HG02943 (cell line): ENCODE data around the gene POLR1D.

Source experiments
- ATAC-seq: cut with Tn5 transposase; IDR thresholded peaks from one replicate; pipeline ENCODE4 v1.9.1; 2021; ENCODE audit warnings: mild to moderate bottlenecking, low read depth, moderate library complexity; ENCODE audit not compliant: unreplicated experiment

The POLR1D gene

DNA sequence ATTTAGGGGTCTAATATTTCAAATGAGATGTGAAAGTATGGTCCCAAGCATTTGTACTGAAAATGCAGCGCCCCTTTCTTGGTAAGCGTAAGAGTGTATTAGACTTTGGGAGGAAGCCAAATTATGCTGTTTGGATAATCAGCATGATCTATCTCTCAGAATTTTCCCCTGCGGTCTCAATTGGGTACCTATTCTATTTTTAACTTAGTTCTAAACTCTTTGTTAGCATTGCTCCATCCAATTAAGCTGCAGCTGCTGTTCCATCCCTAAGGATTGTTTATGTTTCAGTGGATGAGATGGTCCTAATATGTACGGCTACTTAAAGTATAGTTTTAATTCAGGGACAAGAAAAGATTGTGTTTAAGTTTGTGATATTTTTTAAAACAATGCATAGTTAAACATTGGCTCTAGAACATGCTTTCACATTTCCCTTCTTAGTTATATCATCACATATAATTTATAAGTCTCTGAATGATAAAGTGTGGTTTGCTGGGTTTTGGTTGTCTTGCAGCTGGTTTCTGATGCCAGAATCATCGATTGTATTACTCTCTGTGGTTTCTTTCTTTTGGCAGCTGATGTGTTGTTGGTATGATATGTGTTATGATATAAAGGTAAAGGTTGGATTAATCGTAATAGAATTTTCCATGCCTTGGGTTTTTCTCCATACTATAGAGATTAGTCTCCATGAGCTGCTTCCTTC lies 15.0 kb downstream of the POLR1D start:
- no peak for ATAC-seq

DNA sequence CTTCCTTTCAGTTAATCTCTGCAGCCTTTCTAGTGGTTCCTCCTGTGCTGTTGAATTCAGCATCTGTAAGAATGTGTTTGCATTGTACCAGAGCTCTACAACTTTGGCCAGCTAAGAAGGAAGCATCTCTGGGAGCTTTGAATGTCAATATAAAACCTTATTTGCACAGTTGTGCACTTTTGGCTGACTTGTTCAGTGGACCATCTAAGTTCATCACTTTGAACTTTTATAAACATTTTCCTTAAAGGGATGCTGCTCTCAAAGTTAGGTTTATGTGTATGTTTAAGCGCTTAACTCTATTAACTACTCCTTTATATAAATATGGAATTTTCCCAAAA lies 15.6 kb downstream of the POLR1D start:
- ATAC-seq, result no peak

DNA sequence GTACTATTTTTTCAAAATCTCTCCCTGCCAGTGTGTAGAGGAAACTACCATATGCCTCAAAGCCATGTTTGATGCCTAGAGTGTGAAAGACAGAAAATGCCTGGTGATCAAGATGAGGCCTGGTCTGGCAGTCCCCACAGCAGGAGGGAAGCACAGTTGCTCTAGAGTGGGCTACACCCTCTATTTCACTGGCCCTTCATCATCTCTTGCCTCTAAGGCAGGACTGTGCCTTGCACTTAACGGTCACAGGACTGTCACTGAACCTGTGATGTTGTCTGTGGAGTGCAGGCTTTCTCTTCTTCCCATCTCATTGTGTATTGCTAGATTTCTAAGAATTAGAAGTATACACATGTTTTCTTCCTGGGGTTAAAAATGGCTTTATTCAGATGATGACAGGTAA lies 16.3 kb downstream of the POLR1D start:
- ATAC-seq, result no peak

DNA sequence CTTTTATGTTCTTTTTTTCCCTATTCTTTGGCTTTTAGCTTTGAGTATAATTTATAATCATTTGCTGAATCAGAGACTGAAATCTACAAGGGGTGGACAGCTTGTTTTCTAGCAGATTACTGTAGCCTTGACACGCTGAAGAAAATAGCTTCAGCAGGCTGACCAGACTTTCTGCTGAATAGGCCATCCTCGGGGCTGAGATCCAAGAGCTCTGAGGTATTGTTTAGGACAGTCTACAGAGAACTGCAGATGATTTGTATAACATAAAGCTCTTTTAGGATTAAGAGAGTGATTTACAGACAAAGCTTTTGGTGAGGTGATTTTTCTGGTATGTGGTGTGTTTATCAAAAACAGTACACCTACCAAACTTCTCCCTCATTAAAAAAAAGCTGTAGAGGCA lies 16.8 kb downstream of the POLR1D start:
- ATAC-seq, result no peak

DNA sequence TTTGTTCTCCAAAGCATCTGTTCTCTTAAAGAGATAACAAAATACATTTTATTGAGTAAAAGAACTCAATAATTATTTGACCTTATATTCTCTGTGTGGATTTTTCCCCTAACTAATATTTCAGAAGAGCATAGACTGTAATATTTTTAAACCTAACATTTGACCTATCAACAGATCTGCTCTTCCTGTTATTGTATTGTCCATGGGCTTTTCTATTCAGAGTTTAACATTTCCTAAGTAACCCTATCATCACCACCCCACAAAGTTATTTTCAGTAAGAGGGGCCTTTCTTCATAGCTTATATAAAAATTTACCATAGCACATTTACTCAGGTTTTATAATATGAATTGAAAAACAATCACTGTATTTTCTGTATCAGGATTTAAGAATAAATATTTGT lies 17.5 kb downstream of the POLR1D start:
- no peak for ATAC-seq

DNA sequence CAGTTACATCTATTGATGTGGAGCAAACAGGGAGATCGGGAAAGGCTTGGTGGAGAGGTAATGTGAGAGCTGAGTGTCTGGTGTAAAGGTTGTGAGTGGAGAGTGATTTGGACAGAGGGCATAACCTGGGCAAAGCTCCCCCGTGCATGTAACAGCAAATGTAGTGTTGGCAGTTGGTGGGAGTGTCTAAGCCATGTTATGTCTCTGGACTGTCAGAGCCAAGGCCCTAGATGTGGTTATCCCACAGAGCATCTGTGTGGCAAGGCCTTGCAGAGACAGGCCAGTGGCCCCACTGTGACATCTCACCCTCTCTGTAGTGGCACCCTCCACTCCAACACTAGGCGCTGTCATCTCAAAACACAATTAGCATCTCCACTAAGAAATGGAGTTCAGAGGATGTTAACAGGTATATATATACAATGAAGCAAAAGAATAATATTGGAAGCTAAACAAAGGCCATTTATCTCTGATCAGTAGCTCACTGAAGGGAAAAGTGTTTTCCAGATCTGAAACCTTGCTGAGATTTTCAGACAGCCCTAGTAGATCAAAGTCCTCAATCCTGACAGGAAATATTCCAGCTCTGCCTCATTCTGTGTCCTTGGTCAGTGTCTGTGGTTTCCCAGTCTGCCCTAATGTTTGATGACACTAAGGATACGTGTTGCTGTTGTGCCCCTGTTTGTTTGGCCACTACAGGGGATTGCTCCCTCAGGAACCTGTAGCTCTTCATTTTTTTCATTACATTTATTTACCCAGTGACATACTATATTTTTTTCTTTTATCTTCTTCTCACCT lies 20.2 kb downstream of the POLR1D start:
- ATAC-seq, result no peak

DNA sequence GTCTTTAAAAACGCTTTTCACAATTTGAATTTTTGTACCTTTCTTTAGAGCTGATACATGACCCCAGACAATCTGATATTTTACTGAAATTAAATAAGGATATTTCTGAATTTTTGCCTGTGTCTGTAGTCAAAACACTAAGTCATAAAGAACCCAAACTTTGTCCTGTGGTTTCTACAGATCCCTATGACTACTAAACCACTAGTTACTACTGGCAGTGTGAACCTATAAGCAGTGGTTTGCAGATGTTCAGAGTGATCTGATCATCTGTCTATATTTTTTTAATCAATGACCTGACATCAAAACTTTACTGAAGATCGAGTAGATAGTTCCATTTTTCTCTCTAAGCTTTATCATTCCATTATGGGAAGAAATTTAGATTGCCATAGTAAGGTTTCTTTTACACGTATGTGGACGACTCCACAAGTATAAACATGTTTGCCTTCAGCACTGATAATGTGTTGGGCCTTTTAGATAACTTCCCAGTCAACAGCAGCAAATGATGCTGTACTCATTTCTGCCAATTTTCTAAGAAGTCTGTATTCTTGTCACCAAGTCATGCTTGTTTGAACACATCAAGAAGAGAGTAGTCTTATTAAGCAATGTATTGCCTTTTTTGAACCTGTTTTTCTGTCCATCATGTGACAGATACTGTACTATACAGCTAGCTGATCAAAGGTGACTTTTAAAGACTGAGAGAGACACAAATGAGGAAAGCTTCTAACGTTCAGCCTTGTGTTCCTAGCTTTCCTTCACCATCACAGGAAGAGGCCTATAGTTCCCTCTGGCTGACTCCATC lies 21.8 kb downstream of the POLR1D start:
- no peak for ATAC-seq

DNA sequence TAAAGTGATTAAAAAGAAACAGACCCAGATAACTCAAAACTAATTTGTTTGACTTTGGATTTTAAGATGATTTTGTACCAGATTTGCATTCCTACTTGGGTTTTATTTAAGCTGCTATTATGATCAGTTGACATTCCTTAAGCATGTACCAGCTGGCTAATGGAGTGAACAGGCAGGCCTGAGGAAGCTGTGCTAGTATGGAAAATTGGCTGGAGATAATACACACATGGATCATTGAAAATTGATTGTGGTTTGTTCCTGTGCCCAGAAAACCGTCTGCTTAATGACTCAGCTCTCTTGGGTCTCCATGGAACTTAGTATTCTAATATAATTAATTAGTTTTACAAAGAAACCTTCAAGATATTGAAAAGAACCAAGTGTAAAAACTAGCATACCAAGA lies 22.6 kb downstream of the POLR1D start:
- ATAC-seq, result no peak

DNA sequence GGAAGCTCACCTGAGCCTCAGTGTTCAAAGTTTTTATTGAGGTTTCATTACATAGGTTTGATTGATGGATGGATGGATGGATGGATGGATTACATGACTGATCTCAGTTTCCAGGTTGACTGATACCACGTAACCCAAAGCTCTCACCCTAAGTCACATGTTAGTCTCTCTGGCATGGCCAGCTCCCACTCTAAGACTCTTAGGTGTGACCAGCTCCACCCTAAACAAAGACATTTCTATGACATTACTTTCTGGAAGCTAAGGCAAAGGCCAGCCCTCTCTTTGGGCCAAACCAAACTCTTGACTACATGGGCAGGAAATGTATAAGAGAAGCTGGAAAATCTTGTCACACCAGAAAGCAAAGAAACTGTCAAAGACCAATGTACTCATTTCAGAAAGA lies 28.6 kb downstream of the POLR1D start:
- ATAC-seq, result no peak

DNA sequence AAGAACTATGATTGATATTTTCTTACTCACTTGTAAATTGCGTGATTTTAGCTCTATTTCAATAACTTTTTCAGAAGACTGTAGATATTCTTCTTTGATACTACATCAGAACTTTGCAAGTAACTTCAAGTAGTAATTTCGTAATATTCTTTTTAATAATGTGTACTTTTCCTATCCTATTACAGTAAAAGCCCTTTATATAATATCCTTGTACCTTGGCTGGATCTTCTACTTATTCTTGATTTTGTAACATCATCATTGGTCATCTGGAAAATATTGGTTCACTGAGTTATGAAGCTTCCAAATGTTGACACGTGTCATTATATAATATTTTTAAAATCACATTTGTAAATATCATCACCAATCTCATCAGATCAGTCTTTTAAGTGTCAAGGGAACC lies 32.4 kb downstream of the POLR1D start:
- ATAC-seq, result no peak

DNA sequence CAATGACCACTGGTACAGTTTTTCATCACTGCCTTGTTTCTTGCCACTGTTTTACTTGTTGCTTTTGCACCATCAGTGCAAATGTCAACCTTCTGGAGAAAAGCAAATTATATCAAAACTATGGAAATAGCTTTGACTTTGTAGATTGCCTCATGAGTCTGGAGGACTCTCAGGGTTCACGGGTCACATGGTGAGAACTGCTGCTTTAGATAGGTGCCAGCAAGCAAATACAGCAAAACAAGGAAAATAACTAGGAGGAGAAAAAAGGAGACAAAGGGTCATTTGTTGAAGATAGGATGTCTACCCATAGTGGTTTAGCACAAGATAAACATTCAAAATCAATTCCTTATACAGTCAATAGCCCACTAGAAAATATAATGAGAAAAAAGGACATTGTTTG lies 33.1 kb downstream of the POLR1D start:
- no peak for ATAC-seq

DNA sequence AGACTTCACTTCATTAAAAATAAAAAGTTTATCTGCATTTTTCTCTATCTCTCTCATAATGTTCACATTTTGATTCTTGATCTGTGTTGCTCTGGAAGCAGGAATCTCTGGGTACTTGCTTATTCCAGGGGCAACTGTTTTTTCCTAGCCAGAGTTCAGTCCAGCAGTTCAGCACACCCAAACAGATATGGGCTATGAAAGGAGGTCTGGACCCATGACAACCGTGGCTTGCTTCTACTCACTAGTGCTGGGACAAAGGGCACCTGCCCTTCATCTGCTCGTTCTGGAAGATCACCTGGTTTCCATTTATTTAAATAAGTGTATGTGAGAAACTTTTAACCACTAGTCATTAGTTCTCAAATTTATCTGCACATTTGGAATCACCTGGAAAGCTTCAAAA lies 36.0 kb downstream of the POLR1D start:
- no peak for ATAC-seq

DNA sequence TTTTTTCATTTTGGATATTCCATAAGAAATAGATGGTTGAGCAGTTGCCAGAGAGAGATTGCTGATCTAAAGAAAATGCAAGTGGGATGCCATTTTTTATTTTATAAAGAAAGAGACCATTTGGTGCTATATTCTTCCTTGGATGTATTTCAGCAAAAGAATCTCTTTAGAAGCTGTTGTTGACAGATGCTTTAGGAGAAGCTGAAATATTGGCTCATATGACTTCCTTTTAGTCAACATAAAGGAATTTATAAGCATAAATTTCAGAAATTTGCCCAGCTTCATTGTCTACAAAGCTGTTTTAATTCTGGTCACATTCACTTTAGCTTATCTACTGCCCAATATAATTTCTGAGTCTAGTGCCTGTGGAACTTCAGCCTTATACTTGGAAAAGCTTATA lies 36.9 kb downstream of the POLR1D start:
- no peak for ATAC-seq

DNA sequence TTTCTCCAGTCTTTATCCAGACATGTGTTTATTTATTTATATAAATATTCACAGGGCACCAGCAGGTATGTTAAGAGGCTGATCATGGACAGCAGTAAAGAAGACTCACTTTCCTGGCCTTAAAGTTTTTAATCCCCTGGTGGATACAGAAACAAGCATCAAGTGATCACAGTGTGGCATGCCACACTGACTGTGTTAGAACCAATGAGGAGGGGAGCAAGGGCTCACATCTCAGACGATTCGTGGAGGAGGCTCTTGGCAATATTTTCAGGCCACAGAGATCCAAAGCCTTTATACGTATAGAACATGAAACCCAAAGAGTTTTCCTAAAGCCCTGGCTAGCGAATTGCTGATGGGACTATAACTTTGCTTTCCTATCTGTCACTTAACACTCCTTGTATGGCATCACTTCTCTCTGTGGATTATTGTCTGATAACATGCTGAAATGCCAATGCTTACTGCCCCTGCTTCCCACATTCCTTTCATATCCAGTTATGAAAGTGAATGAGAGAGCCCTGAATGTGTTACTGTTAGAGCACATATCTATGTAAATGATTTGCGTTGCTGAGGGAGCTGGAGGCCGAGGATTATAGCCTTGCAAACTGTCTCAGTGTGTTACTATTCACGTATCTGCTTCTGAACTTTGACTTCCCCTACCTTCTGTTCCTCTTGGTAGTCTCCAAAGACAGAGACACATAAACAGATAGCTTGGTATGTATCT lies 37.6 kb downstream of the POLR1D start:
- no peak for ATAC-seq

DNA sequence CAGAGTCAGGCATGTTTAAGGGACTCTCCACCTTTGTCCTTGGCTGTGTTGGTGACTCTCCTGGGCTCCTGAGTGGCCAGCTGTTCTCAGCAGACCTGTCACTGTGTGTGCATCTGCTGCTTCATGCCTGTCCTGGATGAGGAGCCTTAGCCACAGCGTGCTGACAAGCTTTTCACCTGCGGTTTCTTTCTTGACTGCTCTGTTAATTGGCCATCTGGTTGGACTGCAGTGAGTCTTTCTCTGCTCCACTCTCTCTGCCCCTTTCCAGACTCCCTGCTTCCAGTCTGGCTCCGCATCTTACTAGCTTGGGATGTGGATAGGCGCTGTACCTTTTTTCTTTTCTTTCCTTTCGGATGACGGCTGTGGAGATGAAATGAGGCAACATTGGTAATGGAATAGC lies 38.8 kb downstream of the POLR1D start:
- no peak for ATAC-seq

DNA sequence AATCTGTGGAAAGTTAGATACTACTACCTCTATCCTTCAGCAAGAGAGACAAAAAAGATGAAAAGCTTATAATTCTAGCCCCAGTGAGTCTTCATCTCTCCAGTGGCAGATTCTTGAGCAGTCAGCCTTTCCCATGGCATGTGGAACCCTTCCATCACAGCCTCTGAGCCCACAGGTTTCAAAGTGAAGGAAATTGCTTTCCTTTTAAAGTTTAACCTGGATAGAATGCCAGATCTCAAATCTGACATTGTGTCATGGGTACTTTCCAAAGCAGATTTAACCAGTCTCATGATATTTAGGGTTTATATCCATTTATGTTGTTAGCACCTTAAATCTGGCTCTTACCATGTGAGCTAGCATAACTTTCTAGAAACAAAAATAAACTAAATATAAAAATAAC lies 39.3 kb downstream of the POLR1D start:
- no peak for ATAC-seq

DNA sequence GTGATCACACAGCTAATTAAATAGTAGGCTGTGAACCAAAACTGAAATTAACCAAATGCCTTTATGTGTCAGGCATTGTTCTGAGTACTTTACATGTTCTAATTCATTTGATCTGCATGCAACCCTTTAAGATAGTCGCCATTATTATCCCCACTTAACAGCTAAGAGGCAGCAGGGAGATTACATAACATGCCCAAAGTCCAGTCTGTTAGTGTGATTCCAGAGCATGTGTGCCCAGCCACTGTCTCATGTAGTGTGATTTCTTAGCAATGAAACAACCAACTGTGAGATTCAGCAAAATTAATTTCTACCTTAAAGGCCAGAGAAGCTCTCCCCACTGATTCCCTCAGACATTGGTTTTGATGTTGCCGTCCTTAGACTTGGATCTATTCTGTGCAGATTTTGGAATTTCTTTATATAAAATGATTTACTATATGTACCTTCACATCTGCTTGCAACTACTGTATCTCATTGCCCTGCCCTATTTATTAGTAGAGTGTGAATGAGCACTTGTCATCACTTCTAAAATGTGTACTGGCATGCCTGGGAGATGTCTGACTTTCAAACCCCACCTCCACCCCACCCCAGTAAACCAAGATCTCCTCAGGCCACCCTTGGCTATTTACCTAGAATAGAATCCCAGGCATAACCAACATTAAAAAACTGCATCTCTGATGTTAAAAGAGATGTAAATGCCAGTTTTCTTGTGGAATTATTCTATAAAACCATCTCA lies 41.2 kb downstream of the POLR1D start:
- no peak for ATAC-seq

DNA sequence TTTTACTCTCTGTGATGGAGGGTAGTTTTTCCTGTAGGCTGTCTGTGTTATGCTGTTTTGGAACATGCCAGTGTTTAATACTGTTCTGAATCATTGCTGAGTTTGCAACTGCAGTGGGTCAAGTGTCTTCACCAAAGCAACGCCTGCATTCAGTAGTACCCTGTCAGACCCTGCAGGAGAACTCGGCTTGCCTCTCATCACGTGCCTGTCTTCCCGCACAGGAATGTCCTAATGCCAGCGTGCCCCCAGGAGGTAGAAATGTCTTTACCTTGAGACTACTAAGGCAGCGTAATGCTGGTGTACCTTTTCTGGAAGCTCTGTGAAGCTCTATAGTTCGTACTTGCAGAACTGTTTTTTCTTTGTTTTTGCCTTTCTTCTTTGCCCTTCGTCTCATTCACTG lies 42.3 kb downstream of the POLR1D start:
- no peak for ATAC-seq

DNA sequence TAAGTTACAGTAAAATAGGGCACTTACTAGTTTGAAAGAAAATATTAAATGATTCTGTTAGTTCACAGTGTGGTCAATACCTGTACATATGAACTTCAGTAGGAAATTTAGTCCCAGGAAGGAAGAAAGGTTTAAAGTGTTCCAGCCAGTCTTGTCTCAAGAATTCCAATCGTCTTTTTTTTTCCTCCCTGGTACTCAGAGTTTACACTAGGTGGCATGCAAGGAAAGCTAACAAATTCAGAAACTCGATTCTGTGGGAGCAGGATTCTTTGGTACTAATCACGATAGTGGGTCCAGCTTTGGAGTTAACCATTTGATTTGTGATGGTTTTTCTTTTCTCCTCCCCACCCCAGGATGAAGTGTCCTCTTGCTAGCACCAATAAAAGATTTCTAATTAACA lies 43.6 kb downstream of the POLR1D start:
- ATAC-seq, result no peak

DNA sequence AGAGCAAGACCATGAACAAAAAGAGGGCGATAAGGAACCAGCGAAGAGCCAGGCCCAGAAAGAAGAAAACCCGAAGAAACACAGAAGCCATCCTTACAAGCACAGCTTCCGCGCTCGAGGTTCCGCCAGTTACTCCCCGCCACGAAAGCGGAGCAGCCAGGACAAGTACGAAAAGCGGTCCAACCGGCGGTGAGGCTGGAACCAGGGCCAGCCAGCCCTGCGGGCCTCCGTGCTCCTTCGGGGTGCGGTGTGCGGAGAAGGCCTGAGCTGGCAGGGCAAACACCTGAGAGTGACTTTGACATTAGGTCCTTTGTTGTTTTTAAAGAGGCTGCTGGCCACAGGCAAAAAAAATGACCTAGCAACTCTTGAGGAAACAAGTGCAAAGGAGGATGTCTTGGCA lies 44.1 kb downstream of the POLR1D start:
- no peak for ATAC-seq
